NB4 (cell line): ENCODE data around the gene SETD5.

Source experiments
- CTCF ChIP-seq: IDR thresholded peaks from one replicate; pipeline ENCODE4 v1.5.1; 2012; ENCODE audit warnings: low read depth, low read length
- POLR2A ChIP-seq: IDR thresholded peaks from 2 replicates; pipeline ENCODE4 v1.6.1; 2011; ENCODE audit warnings: mild to moderate bottlenecking; ENCODE audit not compliant: insufficient read length; ENCODE audit errors: extremely low read depth

GRCh38 chr3:9385187-9386077, 12.0 kb upstream of the SETD5 start:
- TF ChIP-seq CTCF (no peak), POLR2A (no peak)
